ENCODE data around the gene ZNF699.

Gene ZNF699

DNA sequence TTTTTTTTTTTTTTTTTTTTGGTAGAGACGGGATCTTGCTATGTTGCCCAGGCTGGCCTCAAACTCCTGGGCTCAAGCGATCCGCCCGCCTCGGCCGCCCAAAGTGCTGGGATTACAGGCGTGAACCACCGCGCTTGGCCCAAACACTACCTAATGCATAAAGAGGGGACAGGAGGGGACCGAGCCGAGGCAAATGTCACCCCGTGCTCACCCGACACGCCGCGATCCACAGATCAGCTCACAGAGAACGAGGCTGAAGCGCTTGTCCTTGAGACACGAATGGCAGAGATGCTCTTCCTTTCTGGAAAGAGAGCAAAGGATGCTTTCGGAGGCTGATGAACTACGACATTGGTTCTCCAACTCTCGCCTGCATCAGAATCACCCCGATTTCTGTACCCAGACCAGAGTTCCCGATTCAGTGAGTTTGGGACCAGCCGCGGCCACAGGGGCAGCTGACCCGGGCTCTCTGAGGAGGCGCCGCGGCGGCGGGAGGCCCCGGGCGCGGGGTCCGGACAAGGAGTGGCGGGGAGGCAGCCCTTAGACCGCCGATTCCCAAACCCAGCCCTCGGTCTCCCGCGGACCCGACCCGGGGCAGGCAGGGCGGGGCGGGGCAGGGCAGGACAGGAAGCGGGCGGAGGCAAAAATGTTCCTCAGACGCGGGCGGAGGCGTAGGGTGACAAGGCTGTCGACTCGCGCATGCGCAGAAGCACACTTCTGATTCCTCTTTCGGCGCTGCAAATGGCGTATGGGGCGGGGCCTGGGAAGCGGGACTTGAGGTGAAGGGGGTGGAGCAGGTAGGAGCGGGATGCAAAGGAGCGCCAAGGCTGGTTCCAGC is at the start of gene ZNF699:
ZNF699 (minus strand) TSS at position 700 of the 835 bp plus-strand sequence. CDS start 4,719 bp downstream, outside the sequence.
- Histone ChIP-seq H3K79me2 (ENCODE audit: control insufficient read depth, low read length) (no peaks in the 10 kb centered on the region), H3K9me3 (ENCODE audit: control insufficient read depth, insufficient read depth, low read length) (peaks cover 4% of the 10 kb centered on the region), H3K4me3 (ENCODE audit: low read length) (peak within 1 kb of the TSS; percentile 75), H3K9me2 (replicated peaks; ENCODE audit: control insufficient read depth, low read length) (no peaks in the 10 kb centered on the region), H3K36me3 (ENCODE audit: control insufficient read depth, low read length) (no peaks in the 10 kb centered on the region), H3K27ac (ENCODE audit: low read depth, low read length) (peak within 1 kb of the TSS; percentile 83), H3K4me2 (ENCODE audit: low read length) (peak within 1 kb of the TSS; percentile 52), H3K4me1 (ENCODE audit: control insufficient read depth, low read length) (peaks cover 12% of the 10 kb centered on the region), H3K27me3 (ENCODE audit: control insufficient read depth, low read length) (no peaks in the 10 kb centered on the region), H3F3A (ENCODE audit: control insufficient read depth, insufficient read depth) (no peaks in the 10 kb centered on the region), H4K20me1 (ENCODE audit: control insufficient read depth, insufficient read depth, low read depth, low read length) (no peaks in the 10 kb centered on the region)
- no peak for TF ChIP-seq EZH2phosphoT487 (IDR thresholded peaks at IDR 0.05; ENCODE audit: borderline replicate concordance, low read length)
- TF ChIP-seq, protein P1, sequence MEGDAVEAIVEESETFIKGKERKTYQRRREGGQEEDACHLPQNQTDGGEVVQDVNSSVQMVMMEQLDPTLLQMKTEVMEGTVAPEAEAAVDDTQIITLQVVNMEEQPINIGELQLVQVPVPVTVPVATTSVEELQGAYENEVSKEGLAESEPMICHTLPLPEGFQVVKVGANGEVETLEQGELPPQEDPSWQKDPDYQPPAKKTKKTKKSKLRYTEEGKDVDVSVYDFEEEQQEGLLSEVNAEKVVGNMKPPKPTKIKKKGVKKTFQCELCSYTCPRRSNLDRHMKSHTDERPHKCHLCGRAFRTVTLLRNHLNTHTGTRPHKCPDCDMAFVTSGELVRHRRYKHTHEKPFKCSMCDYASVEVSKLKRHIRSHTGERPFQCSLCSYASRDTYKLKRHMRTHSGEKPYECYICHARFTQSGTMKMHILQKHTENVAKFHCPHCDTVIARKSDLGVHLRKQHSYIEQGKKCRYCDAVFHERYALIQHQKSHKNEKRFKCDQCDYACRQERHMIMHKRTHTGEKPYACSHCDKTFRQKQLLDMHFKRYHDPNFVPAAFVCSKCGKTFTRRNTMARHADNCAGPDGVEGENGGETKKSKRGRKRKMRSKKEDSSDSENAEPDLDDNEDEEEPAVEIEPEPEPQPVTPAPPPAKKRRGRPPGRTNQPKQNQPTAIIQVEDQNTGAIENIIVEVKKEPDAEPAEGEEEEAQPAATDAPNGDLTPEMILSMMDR (IDR thresholded peaks at IDR 0.05; ENCODE audit: low read depth, low read length, poor library complexity, severe bottlenecking), result no peak

DNA sequence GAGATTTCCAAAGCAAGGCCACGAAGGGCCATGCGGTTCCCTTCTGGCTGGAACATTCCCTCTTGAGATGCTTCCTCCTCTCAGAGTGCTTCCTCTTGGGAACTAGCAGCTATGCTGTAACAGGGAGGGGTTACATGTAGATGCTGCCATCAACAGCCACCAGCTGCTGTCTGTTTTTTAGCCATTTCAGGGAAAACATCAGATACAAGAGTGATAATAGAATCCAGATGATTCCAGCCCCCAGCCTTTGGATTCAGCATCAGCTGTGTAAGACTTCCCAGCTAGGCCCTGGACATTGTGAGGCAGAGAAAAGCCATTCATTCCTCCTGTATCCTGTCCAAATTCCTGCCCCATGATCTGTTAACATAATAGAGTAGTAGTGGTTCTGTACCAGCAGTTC is 45.0 kb upstream of the ZNF699 start:
- H3K4me3 ChIP-seq (ENCODE audit: low read length), result no peak overlapping the region

DNA sequence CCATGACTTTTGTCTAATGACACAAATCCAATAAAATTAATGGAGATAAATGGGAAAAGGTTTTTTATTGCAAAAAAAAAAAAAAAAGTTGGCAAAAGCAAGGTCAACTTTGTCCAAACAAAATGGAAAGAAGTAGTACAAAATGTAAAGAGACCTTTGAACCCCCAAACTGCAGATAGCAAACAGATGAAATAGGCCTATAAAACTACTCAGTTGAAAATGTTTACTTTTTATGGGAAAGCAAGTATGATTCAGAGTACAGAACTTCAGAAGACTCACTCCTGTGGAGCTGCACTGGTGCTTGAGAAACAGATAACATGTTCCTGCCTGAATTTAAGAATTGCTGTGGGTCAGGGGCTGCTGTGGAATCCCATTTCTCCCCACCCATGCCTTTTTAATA is 43.4 kb upstream of the ZNF699 start:
- H3F3A ChIP-seq (ENCODE audit: control insufficient read depth, insufficient read depth), result no peaks in the 10 kb centered on the region
- TF ChIP-seq, protein P1 (IDR thresholded peaks at IDR 0.05; ENCODE audit: low read depth, low read length, poor library complexity, severe bottlenecking), result no peak
- TF ChIP-seq EZH2phosphoT487 (IDR thresholded peaks at IDR 0.05; ENCODE audit: borderline replicate concordance, low read length), result no peak

More for the DNA sequence above, 45.0 kb upstream of the ZNF699 start:
- Histone ChIP-seq H3K9me2 (replicated peaks; ENCODE audit: control insufficient read depth, low read length) (no peaks in the 10 kb centered on the region), H3K79me2 (ENCODE audit: control insufficient read depth, low read length) (no peaks in the 10 kb centered on the region), H3K27ac (ENCODE audit: low read depth, low read length) (no peak overlapping the region), H3K4me2 (ENCODE audit: low read length) (no peak overlapping the region), H3K9me3 (ENCODE audit: control insufficient read depth, insufficient read depth, low read length) (peaks cover 4% of the 10 kb centered on the region; the same call in 1 of the 2 replicates), H3K27me3 (ENCODE audit: control insufficient read depth, low read length) (no peaks in the 10 kb centered on the region), H4K20me1 (ENCODE audit: control insufficient read depth, insufficient read depth, low read depth, low read length) (no peaks in the 10 kb centered on the region), H3K36me3 (ENCODE audit: control insufficient read depth, low read length) (no peaks in the 10 kb centered on the region), H3K4me1 (ENCODE audit: control insufficient read depth, low read length) (no peaks in the 10 kb centered on the region), H3F3A (ENCODE audit: control insufficient read depth, insufficient read depth) (no peaks in the 10 kb centered on the region)
- no peak for TF ChIP-seq EZH2phosphoT487 (IDR thresholded peaks at IDR 0.05; ENCODE audit: borderline replicate concordance, low read length)
- TF ChIP-seq, protein P1 (IDR thresholded peaks at IDR 0.05; ENCODE audit: low read depth, low read length, poor library complexity, severe bottlenecking), result no peak

More for the DNA sequence above, 43.4 kb upstream of the ZNF699 start:
- H3K36me3 ChIP-seq (ENCODE audit: control insufficient read depth, low read length), result no peaks in the 10 kb centered on the region
- no peaks in the 10 kb centered on the region for H3K79me2 ChIP-seq (ENCODE audit: control insufficient read depth, low read length)
- no peaks in the 10 kb centered on the region for H3K9me2 ChIP-seq (replicated peaks; ENCODE audit: control insufficient read depth, low read length)
- H3K4me3 ChIP-seq (ENCODE audit: low read length), result no peak overlapping the region
- H3K27me3 ChIP-seq (ENCODE audit: control insufficient read depth, low read length), result no peaks in the 10 kb centered on the region
- H4K20me1 ChIP-seq (ENCODE audit: control insufficient read depth, insufficient read depth, low read depth, low read length), result no peaks in the 10 kb centered on the region
- H3K4me1 ChIP-seq (ENCODE audit: control insufficient read depth, low read length), result no peaks in the 10 kb centered on the region
- H3K27ac ChIP-seq (ENCODE audit: low read depth, low read length), result no peak overlapping the region
- no peak overlapping the region for H3K4me2 ChIP-seq (ENCODE audit: low read length)
- H3K9me3 ChIP-seq (ENCODE audit: control insufficient read depth, insufficient read depth, low read length), result peaks cover 3% of the 10 kb centered on the region; the same call in 1 of the 2 replicates
